WTC11 (cell line): Measurements from ENCODE around the gene FERMT1.

Experiments
- CBFB ChIP-seq: sonication (generic); formaldehyde crosslinking; IDR thresholded peaks from 2 replicates; pipeline ENCODE4 v1.8.1; 2022; ENCODE audit warnings: mild to moderate bottlenecking, low read depth, missing genetic modification reagents
- CREB1 ChIP-seq: sonication (generic); formaldehyde crosslinking; IDR thresholded peaks from 2 replicates; pipeline ENCODE4 v1.8.0; 2023; ENCODE audit warnings: mild to moderate bottlenecking, missing genetic modification reagents
- CTCF ChIP-seq: fragments of 200-600 bp; IDR thresholded peaks from 2 replicates; pipeline ENCODE4 v1.8.0; 2022; ENCODE audit warnings: antibody characterized with exemption
- HMGXB4 ChIP-seq: sonication (generic); formaldehyde crosslinking; IDR thresholded peaks from 2 replicates; pipeline ENCODE4 v1.8.1; 2023; ENCODE audit warnings: mild to moderate bottlenecking, moderate library complexity, missing genetic modification reagents
- JUN ChIP-seq: sonication (generic); formaldehyde crosslinking; IDR thresholded peaks from 2 replicates; pipeline ENCODE4 v1.8.0; 2023; ENCODE audit warnings: mild to moderate bottlenecking, missing genetic modification reagents
- MAX ChIP-seq: sonication (generic); formaldehyde crosslinking; IDR thresholded peaks from 2 replicates; pipeline ENCODE4 v1.8.0; 2022; ENCODE audit warnings: mild to moderate bottlenecking, missing genetic modification reagents
- MYBL2 ChIP-seq: sonication (generic); formaldehyde crosslinking; IDR thresholded peaks from 2 replicates; pipeline ENCODE4 v1.8.1; 2023; ENCODE audit warnings: mild to moderate bottlenecking, moderate library complexity, missing genetic modification reagents
- NFE2L1 ChIP-seq: sonication (generic); formaldehyde crosslinking; IDR thresholded peaks from 2 replicates; pipeline ENCODE4 v1.8.1; 2023; ENCODE audit warnings: missing genetic modification reagents
- SMAD4 ChIP-seq: sonication (generic); formaldehyde crosslinking; IDR thresholded peaks from 2 replicates; pipeline ENCODE4 v1.8.0; 2022; ENCODE audit warnings: mild to moderate bottlenecking, missing genetic modification reagents
- USF2 ChIP-seq: sonication (generic); formaldehyde crosslinking; IDR thresholded peaks from 2 replicates; pipeline ENCODE4 v1.8.1; 2023; ENCODE audit warnings: mild to moderate bottlenecking, missing genetic modification reagents, moderate library complexity
- ZBTB21 ChIP-seq: sonication (generic); formaldehyde crosslinking; IDR thresholded peaks from 2 replicates; pipeline ENCODE4 v1.8.1; 2023; ENCODE audit warnings: mild to moderate bottlenecking, missing genetic modification reagents, borderline replicate concordance
- TF ChIP-seq, protein P1 (sequence below): sonication (generic); formaldehyde crosslinking; IDR thresholded peaks from 2 replicates; pipeline ENCODE4 v1.8.1; 2022; ENCODE audit warnings: mild to moderate bottlenecking, missing genetic modification reagents, moderate library complexity, borderline replicate concordance

DNA sequence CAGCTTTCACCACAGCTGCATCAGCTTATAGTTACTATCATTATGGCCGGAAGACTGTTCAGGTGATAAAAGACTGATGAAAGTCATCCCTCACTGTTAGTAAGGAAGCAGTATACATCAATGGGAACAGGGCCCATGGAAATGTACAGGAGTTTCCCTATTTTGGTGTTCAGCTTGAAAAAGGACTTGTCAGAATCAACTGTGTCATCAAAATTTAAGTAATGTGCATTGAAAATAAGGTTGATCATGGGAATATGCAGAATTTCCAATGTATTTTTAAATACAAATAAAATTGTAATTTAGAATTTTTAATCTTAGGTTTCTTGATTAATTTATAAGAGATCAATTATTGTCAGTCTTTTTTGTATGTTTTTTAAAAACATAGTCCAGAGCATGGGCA, 85.7 kb downstream of the FERMT1 start:
- no peak for TF ChIP-seq CTCF
- TF ChIP-seq USF2 (CRISPR knock-in tag), result no peak
- TF ChIP-seq, protein P1, sequence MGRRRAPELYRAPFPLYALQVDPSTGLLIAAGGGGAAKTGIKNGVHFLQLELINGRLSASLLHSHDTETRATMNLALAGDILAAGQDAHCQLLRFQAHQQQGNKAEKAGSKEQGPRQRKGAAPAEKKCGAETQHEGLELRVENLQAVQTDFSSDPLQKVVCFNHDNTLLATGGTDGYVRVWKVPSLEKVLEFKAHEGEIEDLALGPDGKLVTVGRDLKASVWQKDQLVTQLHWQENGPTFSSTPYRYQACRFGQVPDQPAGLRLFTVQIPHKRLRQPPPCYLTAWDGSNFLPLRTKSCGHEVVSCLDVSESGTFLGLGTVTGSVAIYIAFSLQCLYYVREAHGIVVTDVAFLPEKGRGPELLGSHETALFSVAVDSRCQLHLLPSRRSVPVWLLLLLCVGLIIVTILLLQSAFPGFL, result no peak
- TF ChIP-seq NFE2L1 (CRISPR knock-in tag), result no peak
- TF ChIP-seq MAX (CRISPR knock-in tag), result no peak
- no peak for TF ChIP-seq JUN (CRISPR knock-in tag)
- no peak for TF ChIP-seq SMAD4 (CRISPR knock-in tag)
- TF ChIP-seq CREB1 (CRISPR knock-in tag), result no peak
- no peak for TF ChIP-seq HMGXB4 (CRISPR knock-in tag)
- TF ChIP-seq MYBL2 (CRISPR knock-in tag), result no peak
- no peak for TF ChIP-seq CBFB
- no peak for TF ChIP-seq ZBTB21 (CRISPR knock-in tag)
